Posterior vena cava (tissue), 2 donors: ENCODE results near the gene KCND3. TPM values are rescaled to one million over a fixed set of nuclear protein-coding genes. Genes with fewer than 3 reads are reported as not detected.

Experiments used
- DNase-seq: peaks from one replicate; pipeline ENCODE4 v3.0.0-alpha.2; 2020; ENCODE audit warnings: low spot score
- intact Hi-C, 2 donors: fragments of 100-400 bp; cut with DNase I; formaldehyde crosslinking; loops; one replicate each; pipeline versions ENCODE4 v1.14.1 to v1.14.2; 2022 to 2023
- total RNA-seq, 2 donors: library from RNA; stranded (reverse); fragmentation: NEBNext Ultra II Directional; extraction: Animal tissue kit (Norgen Biotek cat#: 25700); gene quantifications; one replicate each; pipeline ENCODE4 v1.2.1, GENCODE V29; 2021
- donor health status: DM: yes; HTN: yes; CAD: no.
- donor health status: DM: yes; HTN: yes; CAD: no.

KCND3 gene
- total RNA-seq, 2 donors from 2014 or later: 24.6 to 27.8 TPM

DNA sequence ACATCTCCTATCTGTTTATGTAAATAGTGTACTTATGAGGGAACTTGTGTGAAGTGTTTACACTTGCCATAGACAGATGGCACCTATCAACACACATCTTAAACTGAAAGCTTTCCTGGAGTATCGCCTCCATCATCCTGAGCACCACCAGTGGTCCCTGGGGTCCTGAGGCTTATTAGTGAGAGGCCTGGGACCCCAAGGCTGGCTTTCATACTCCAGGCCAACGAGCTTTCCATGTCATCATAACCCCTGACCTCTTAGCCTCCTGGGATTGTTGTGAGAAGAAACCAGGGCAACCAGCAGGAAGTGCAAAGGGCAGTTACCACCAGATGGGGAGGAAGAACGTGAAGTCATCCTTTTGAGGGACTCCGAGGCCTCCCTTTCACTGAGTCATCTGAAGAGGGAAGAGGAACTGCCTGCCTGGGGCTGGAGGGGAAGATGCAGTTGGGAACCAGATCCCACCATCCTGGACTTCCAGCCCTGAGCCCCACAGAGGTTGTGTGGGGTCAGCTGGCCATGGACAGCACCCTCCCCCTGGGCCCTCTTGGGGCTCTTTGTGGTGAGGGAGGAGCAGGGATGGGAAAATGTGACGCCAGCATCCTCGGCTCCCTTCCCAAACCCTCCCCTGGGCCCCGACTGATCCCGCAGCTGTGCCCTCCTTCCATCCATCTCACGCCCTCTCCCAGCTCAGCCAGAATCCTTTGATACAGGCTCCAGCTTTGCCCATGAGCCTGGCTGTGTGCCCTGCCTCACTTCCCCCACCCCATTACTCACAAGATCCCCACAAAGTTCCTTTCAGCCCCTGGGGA is 256.1 kb downstream of the KCND3 start:
- intact Hi-C loops: no loop called here
- DNase-seq: no peak

- intact Hi-C loops: no loop called here
- DNase-seq: no peak
These were observed 256.8 kb downstream of the KCND3 start for GRCh38 chr1:111732718-111733117.

- DNase-seq: no peak
- intact Hi-C loops: no loop called here
These were observed 257.5 kb downstream of the KCND3 start for GRCh38 chr1:111731956-111732355.

- no peak for DNase-seq
- intact Hi-C loops: no loop called here
These were observed 258.8 kb downstream of the KCND3 start for GRCh38 chr1:111730706-111731105.

GRCh38 chr1:111729946-111730681 is 259.4 kb downstream of the KCND3 start:
- peak; percentile 30 for DNase-seq

GRCh38 chr1:111729271-111729921 is 260.1 kb downstream of the KCND3 start:
- DNase-seq: peak; percentile 55
- intact Hi-C loops: no loop called here

More at GRCh38 chr1:111729946-111730681, 259.4 kb downstream of the KCND3 start:
- intact Hi-C loops: no loop called here

- peak; percentile 76 for DNase-seq
These were observed 262.4 kb downstream of the KCND3 start for GRCh38 chr1:111727056-111727455.

DNA sequence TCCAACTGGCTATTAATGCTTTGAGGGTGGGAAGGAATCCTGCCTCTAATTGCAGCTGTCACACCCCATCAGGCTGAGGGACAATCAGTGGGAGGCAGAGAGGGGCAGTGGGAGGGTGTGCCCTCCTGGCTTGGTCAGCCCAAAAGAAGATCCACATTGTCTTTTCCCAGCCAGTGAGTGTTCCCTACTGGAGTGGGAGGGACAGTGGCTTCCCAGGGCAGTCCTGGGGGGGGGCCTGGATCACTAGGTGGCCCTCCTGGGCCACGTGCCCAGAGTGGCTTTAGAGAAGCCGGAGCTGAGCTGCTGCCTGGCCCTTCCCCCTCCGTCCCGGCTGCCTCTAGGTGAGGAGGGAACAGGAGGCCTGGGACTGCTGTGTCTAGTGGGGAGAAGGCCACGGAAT is 264.3 kb downstream of the KCND3 start:
- DNase-seq: no peak
- intact Hi-C loops: no loop called here

More at GRCh38 chr1:111727056-111727455, 262.4 kb downstream of the KCND3 start:
- intact Hi-C loops: no loop called here

GRCh38 chr1:111723871-111724270 is 265.6 kb downstream of the KCND3 start:
- intact Hi-C loops: no loop called here
- no peak for DNase-seq

GRCh38 chr1:111723091-111723806 is 266.2 kb downstream of the KCND3 start:
- intact Hi-C loops: no loop called here
- DNase-seq: no peak

DNA sequence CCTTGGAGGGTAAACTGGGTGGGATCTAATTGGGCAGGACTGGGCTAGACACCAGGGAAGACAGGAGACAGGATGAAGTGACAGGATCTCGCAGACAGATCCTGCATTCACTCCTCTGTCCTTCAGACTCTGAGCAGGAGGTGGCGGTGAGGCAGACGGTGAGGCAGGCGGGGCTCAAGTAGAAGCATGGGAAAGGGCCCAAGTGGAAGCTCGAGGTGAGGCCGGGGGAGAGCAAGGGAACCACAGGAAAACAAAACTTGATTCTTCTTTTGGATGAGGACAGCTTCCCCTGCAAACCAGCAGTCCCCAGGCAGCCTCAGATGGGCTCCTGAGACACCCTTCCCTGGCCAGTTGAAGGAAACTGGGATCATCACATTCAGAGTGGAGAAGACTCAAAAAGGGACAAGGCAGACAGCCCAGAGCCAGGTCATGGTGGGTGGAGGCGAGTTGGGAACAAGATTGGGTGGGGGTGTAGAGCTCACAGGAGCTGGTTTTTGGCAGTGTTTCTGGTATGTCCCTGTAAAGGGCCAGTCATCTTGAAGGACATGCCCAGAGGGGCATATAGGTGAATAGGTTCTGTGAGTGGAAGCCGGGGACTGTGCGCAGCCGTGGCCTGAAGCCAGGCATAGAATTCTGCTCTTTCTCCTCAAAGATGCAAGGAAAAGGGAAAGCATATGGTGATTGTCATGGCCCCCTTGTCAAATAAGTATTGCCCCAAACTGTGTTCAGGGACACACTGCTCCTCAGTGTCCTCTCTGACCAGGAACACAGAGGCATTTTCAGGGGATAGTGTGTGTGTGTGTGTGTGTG is 268.3 kb downstream of the KCND3 start:
- intact Hi-C loops: no loop called here
- no peak for DNase-seq

Other genes starting within 250 kb of the KCND3 start
- gene DDX20, start 233.8 kb downstream of the KCND3 start, total RNA-seq: 1 to 10 TPM; 7.8 to 8.0 TPM